ENCODE measurements around the gene A1BG. TPM values are rescaled to one million over a fixed set of nuclear protein-coding genes. Genes with fewer than 3 reads are reported as not detected.
A peak's percentile ranks its signal among the peaks of the same experiment; 100 is the strongest.

Gene A1BG
- total RNA-seq, 2 experiments from 2014 or later, result 35.2 to 36.2 TPM

DNA sequence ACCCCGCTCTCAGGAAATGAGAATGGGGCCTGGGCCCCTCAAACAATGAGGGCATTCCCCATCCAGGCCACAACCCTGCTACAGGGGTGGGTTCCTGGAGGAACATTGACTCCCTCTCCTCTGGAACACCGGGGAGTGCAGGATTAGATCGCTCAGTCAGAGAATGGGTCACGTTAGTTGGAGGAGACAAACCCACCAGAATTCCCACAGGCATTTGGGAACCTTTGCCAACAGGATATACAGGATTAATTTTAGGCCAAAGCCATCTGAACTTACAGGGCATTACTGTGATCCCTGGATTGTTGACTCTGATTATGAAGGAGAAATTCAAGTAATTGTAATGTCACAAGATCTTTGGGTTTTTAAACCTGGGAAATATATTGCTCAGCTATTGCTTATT is 45.6 kb downstream of the A1BG start:
- H3K4me1 Mint-ChIP-seq (ENCODE audit: low read depth), result peaks cover 40% of the 10 kb centered on the region
- H3K27me3 Mint-ChIP-seq, result no peaks in the 10 kb centered on the region
- ChIA-PET POLR2A (no interaction called here), CTCF (interaction anchor here (0.7 to 1.6 kb wide), 3 partner anchors 19 to 206 kb away, joined by 3 to 4 read pairs (median 3); partner anchors contain the start of gene ZSCAN22)
- ATAC-seq (no peak), DNase-seq (no peak)
- TF ChIP-seq, protein P1, sequence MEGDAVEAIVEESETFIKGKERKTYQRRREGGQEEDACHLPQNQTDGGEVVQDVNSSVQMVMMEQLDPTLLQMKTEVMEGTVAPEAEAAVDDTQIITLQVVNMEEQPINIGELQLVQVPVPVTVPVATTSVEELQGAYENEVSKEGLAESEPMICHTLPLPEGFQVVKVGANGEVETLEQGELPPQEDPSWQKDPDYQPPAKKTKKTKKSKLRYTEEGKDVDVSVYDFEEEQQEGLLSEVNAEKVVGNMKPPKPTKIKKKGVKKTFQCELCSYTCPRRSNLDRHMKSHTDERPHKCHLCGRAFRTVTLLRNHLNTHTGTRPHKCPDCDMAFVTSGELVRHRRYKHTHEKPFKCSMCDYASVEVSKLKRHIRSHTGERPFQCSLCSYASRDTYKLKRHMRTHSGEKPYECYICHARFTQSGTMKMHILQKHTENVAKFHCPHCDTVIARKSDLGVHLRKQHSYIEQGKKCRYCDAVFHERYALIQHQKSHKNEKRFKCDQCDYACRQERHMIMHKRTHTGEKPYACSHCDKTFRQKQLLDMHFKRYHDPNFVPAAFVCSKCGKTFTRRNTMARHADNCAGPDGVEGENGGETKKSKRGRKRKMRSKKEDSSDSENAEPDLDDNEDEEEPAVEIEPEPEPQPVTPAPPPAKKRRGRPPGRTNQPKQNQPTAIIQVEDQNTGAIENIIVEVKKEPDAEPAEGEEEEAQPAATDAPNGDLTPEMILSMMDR (IDR thresholded peaks at IDR 0.05), result no peak
- peaks cover 74% of the 10 kb centered on the region for H3K36me3 Mint-ChIP-seq (ENCODE audit: low read depth)
- intact Hi-C loops (cut with micrococcal nuclease), result loop anchor here (5.0 kb wide), 1 partner anchor 80 kb away; the partner anchor contains the start of gene RPS5
- peak overlapping the region; percentile 58 for H3K27ac Mint-ChIP-seq
- no peak overlapping the region for H3K4me3 Mint-ChIP-seq
- H3K9me3 Mint-ChIP-seq, result peaks cover 3% of the 10 kb centered on the region

DNA sequence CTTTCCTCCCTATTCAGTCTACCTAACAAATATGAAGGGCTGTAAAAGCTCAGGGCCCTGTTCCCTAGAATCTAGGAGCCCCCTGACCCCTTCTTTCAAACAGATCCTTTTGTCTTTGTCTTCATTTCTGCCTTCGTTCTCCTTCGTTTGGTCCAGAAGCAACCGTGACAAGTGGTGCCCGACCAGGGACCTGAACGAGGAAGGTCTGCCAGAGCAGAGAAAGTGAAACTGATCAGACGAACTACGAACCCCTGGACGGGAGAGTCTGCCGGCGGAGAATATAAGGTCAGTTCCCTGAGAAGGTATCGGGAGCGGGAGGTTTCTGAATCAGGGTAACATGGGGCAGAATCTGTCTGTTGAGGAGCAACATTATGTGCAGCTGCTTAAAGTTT is 47.4 kb downstream of the A1BG start:
- POLR2A ChIA-PET, result interaction anchor here (0.8 to 2.3 kb wide), 5 partner anchors 8 to 56 kb away, joined by 4 to 6 read pairs (median 5); no protein-coding TSS in a partner anchor
- peak overlapping the region; percentile 95 for H3K27ac Mint-ChIP-seq
- intact Hi-C loops (cut with micrococcal nuclease), result loop anchor here (5.0 kb wide), 1 partner anchor 81 kb away; the partner anchor contains the start of gene RPS5
- peaks cover 40% of the 10 kb centered on the region for H3K4me1 Mint-ChIP-seq (ENCODE audit: low read depth)
- TF ChIP-seq, protein P1 (IDR thresholded peaks at IDR 0.05), result no peak
- ATAC-seq (no peak), DNase-seq (peak; percentile 12)
- H3K9me3 Mint-ChIP-seq, result peaks cover 3% of the 10 kb centered on the region
- CTCF ChIA-PET, result interaction anchor here (0.9 to 1.2 kb wide), 3 partner anchors 58 to 214 kb away, joined by 3 to 5 read pairs (median 4); partner anchors contain the start of gene ZBTB45
- H3K4me3 Mint-ChIP-seq, result peak overlapping the region; percentile 84
- H3K27me3 Mint-ChIP-seq, result no peaks in the 10 kb centered on the region
- H3K36me3 Mint-ChIP-seq (ENCODE audit: low read depth), result peaks cover 72% of the 10 kb centered on the region

DNA sequence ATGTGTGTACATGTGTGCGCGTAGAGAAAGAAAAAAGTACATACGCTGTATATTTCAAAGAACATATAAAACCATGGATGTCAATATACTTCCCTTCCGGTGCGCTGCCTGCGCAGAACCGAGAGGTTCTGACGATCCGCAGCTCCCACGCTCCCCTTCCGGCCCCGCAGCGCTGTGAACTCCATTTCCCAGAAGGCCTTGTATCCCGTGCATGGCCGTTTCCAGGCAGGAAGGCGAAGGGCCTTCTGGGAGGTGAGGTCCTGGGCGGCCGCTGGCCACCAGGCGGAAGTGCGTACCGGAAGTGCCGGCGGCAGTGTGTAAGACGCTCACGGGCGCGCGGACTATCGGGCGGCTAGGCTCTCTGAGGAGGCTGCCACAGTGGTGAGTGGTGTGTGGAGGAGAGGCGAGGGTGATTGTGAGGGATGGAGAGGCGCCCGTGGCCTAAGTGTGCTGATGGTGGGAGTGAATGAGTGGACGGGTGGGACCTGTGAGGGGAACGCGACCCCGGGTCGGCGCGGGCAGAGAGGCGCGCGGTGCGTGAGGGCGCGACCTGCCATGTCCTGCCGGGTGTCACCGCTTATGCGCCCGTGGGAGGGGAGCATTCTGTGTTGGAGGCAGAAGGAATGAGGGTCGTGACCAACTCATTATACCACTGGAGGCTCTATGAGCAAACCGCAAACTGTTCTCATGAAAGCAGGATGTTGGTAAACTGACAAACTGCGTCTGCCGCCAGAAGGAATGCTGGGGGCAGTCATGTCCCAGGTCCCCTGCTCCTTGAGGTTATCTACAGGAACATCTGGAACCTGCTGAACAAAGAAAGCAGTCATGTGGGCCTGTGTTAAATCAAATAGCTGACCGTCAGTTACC is 48.0 kb downstream of the A1BG start, which contains the start of gene ERVK3-1:
ERVK3-1 (plus strand) TSS at position 313 of the 867 bp plus-strand sequence. CDS start 6,792 bp downstream, outside the sequence.
- intact Hi-C loops (cut with micrococcal nuclease), result loop anchor here (5.0 kb wide), 1 partner anchor 82 kb away; the partner anchor contains the start of gene RPS5
- TF ChIP-seq, protein P1 (IDR thresholded peaks at IDR 0.05), result no peak
- Mint-ChIP-seq H3K27me3 (no peaks in the 10 kb centered on the region), H3K9me3 (peaks cover 3% of the 10 kb centered on the region), H3K4me3 (peak within 1 kb of the TSS; percentile 84), H3K36me3 (ENCODE audit: low read depth) (peaks cover 73% of the 10 kb centered on the region), H3K27ac (peak within 1 kb of the TSS; percentile 95), H3K4me1 (ENCODE audit: low read depth) (peaks cover 40% of the 10 kb centered on the region)
- POLR2A ChIA-PET, result interaction anchor here (0.6 to 2.3 kb wide), 8 partner anchors 9 to 214 kb away, joined by 3 to 6 read pairs (median 4); partner anchors contain the start of gene ZBTB45
- ATAC-seq, result peak; percentile 98
- peak; percentile 97 for DNase-seq
- CTCF ChIA-PET, result interaction anchor here (1.0 to 1.2 kb wide), 2 partner anchors 59 to 214 kb away, joined by 3 to 5 read pairs; partner anchors contain the start of gene ZBTB45

DNA sequence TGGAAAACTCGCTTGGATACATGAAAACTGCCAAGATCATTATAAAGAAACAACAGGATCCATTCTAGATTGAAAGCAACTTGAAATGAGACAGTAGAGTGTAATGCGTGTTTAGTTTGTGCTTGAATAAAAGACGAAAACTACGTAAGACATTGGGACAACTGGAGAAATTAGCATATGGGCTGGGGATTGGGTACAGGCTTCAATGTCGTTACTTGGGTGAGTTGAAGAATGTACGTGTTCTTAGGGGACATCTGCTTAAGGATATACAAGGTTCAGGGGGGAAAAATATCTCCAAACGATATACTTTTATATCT is 48.6 kb downstream of the A1BG start:
- ChIA-PET POLR2A (interaction anchor here (0.6 to 2.3 kb wide), 4 partner anchors 12 to 215 kb away, joined by 3 to 6 read pairs (median 4); partner anchors contain the start of gene ZBTB45), CTCF (no interaction called here)
- no peaks in the 10 kb centered on the region for H3K27me3 Mint-ChIP-seq
- no peak for DNase-seq
- TF ChIP-seq, protein P1 (IDR thresholded peaks at IDR 0.05), result no peak
- H3K27ac Mint-ChIP-seq, result peak overlapping the region; percentile 95
- H3K36me3 Mint-ChIP-seq (ENCODE audit: low read depth), result peaks cover 73% of the 10 kb centered on the region
- intact Hi-C loops (cut with micrococcal nuclease), result loop anchor here (5.0 kb wide), 1 partner anchor 83 kb away; the partner anchor contains the start of gene RPS5
- H3K9me3 Mint-ChIP-seq, result peaks cover 3% of the 10 kb centered on the region
- peaks cover 40% of the 10 kb centered on the region for H3K4me1 Mint-ChIP-seq (ENCODE audit: low read depth)
- ATAC-seq, result peak; percentile 4
- H3K4me3 Mint-ChIP-seq, result peak overlapping the region; percentile 84

Data from activated CD8-positive, alpha-beta T cell treated with anti-CD3 and anti-CD28 coated beads for 36 hours (primary cell).